GM12891 (cell line): Measurements from ENCODE around the gene PTPRG.

Experiments used
- PAX5 ChIP-seq: IDR thresholded peaks from 2 replicates; pipeline ENCODE4 v1.6.1; 2011; ENCODE audit warnings: low read length, moderate library complexity, mild to moderate bottlenecking; ENCODE audit not compliant: insufficient read depth, severe bottlenecking
- POLR2A ChIP-seq: IDR thresholded peaks from 2 replicates; pipeline ENCODE4 v1.6.1; 2011; ENCODE audit warnings: low read depth, low read length, control low read depth
- POLR2AphosphoS5 ChIP-seq: IDR thresholded peaks from 2 replicates; pipeline ENCODE4 v1.6.1; 2011; ENCODE audit warnings: low read depth, low read length, control low read depth
- TAF1 ChIP-seq: IDR thresholded peaks from 2 replicates; pipeline ENCODE4 v1.6.1; 2011; ENCODE audit warnings: low read depth, low read length, control low read depth

GRCh38 chr3:61610316-61610715, 48.9 kb downstream of the PTPRG start:
- TF ChIP-seq TAF1 (no peak), POLR2A (no peak), POLR2AphosphoS5 (no peak), PAX5 (no peak)
